HG03039 (cell line): ENCODE measurements around the gene MYO1B.

ENCODE experiments used
- ATAC-seq: cut with Tn5 transposase; IDR thresholded peaks from one replicate; pipeline ENCODE4 v1.9.1; 2021; ENCODE audit warnings: mild to moderate bottlenecking, moderate library complexity; ENCODE audit not compliant: unreplicated experiment

MYO1B gene

DNA sequence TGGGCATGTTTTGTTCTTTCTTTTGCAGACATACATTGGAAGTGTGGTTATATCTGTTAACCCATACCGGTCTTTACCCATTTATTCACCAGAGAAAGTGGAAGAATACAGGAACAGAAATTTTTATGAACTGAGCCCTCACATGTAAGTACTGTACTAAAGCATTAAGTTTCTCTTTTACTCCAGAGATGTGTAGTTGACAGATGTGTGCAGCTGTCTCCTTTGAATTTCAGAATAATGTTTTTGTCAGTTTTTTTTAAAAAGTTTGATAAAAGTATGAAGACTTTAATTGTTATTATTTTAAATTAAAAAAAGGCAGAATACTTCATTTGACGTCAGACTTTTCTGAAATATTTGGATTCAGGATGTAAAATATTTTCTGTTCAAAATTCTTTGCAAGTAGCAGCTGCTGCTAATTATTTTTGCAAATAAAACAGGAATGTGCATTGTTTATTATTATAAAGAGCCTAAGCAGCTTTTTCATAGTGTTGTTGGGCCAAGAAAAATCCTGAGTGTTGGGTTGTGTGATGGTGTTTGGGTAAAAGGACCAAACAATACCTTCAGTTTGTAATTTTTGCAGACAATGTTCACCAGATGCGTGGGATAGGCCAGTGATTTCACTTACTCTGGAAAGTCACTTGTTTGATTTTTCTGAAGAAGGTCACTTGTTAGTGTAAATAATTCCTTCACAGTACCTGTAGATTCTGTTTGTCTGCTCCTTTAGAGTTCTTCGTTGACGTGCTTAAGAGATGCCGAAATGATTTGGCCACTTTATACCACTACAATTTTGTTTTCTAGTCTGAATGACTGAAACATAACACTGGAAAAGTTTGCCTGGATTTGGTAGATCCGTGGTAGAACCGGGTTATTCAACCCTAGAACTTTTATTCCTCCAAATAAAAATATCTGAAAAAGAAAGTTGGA is 51.1 kb downstream of the MYO1B start:
- ATAC-seq = no peak

DNA sequence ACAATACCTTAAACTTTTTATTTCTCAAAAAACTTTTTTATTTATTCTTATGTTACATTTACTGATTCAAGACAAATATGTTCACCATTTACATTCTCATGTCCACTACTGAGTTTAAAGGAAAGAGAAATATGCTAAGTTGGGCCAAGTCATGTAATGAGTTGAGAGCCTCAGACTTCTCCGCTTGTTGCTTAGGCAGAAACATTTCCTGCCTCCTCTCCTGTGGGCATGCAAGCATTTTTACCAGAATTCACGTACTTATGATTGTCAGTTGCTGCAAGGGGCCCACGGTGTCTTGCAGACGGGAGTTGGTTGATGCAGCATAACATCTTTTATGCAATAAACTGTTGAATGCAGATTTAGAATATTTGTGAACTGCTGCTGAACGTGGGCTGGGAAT is 51.8 kb downstream of the MYO1B start:
- no peak for ATAC-seq

GRCh38 chr2:191298306-191298705 is 53.1 kb downstream of the MYO1B start:
- ATAC-seq = no peak

DNA sequence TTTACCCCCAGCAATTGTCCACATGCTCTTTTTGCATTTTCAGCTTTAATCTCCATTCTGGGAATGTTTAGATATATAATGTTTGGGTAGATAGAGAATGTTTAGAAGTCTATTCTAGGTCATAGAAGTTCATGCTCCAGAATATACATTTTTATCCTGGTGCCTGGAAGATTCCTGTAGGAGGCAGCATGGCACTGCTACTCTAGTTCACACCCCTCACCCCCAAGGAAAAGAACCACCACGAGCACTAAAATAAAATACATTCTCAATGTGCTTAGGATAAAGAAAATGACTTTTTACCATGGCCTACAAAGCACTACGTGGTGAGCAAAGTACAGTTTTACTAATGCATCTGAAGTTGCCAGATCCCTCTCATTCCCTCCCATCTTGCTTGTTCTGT is 53.8 kb downstream of the MYO1B start:
- no peak for ATAC-seq

- ATAC-seq = no peak
These were observed 54.7 kb downstream of the MYO1B start for GRCh38 chr2:191299866-191300265.

DNA sequence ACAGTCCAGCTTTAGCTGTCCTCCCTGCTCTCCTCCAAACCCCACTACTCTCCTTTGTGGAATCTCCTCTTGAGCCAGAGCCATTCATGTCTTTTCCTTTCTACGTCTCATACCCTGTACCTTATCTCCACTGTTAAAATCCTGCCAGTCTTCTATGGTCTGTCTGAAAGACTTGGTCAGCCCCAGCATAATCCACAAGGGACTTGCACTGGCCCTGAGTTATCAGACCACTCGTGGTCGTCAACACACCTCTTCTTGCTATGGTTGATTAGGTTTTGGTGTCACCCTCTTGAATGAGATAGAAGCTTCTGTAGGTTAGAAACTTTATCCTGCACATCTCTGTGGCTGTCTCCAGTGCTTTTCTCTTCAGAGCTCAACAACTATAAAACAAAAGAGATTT is 56.8 kb downstream of the MYO1B start:
- ATAC-seq = no peak

- ATAC-seq = peak; percentile 73
These were observed 57.4 kb downstream of the MYO1B start for GRCh38 chr2:191302459-191303139.

DNA sequence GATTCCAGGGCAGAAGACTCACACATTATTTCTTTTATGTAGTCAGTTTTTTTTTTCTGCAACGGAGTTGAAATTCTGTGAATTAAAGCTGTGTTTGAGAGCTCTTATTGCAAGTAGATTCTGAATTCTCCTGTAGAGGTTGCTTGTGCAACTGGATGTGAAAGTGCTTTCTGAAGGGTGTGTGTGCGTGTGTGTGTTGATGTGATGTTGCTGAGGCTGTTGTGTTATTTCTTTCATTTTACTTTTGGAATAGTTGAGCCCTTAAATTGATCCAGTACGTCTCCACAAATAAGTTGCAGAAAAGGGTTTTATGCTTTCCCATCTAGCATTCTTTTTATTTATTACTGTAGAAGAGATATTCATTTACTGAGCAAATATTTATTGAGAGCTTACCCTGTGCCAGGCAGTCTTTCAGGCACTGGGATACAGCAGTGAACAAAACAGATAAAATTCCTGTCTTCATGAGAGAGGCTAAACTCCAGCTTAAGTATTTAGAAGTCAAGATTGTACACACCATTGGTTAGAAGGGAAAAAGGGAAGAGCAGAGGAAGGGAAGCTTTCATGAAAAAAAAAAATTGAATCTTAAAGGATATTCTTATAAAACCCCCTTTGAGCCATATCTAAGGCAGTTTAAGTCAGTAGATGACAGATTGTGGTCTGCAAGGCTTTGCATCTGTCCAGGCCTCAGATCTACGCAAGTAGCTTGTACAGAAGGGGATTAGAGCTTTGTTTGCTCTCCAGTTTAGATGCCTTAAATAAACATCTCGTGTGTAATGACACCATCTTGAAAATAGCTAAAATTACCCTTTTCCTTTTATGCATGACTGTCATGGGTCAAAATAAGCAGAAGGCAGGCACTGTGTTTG is 58.2 kb downstream of the MYO1B start:
- no peak for ATAC-seq

- ATAC-seq = no peak
These were observed 60.0 kb downstream of the MYO1B start for GRCh38 chr2:191304939-191305875.

DNA sequence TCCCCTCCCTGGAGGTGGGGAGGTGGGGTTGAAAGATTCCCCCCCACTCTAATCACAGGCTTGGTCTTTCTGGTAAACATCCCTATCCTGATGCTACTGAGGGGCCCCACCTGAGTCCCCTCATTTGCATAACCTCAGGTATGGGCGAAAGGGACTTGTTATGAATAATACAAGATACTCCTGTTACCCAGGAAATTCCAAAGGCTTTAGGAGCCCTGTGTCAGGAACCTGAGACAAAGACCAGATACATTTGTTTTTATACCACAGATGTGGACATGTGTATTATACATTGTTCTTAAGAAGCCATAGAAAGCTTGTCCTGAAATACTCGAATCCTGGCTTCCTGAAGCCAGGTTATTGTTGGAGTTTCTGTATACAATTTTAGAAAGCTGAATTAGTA is 62.8 kb downstream of the MYO1B start:
- ATAC-seq = no peak

- ATAC-seq = no peak
These were observed 66.0 kb downstream of the MYO1B start for GRCh38 chr2:191311156-191311555.

GRCh38 chr2:191311627-191312026 is 66.4 kb downstream of the MYO1B start:
- ATAC-seq = no peak

GRCh38 chr2:191312163-191312562 is 67.0 kb downstream of the MYO1B start:
- no peak for ATAC-seq

- ATAC-seq = no peak
These were observed 67.5 kb downstream of the MYO1B start for GRCh38 chr2:191312662-191313061.

DNA sequence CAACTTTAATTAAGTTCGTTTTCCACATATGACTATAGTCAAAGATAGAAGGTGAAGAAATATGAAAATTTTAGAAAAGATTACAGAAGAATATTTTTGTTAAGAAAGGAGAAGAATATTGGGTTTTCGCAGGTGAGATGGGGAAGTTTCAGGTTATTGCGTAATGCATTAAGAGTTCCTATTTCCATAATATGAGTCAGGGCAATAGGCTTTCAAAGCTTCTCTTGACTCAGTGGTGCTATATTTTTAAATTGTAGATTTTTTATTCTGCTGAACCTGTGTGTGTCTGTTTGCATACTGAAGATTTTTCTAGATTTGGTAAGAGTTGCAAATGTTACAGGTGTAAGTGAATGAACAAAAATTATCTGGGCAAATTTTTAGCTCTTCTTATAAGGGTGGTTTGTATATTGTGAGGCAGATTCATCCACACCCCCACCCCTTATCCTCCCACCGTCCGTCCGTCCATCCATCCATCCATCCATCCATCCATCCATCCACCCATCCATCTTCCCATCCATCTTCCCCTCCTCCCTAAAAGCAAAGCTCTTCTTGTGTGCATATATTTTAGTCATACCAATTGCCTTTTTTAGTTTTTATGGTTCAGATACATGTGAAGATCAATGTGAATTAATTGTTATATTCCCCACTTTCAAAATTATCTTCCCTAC is 69.6 kb downstream of the MYO1B start:
- ATAC-seq = no peak

- ATAC-seq = no peak
These were observed 70.2 kb downstream of the MYO1B start for GRCh38 chr2:191315365-191315752.

GRCh38 chr2:191316246-191316994 is 71.2 kb downstream of the MYO1B start:
- ATAC-seq = no peak

- ATAC-seq = no peak
These were observed 73.0 kb downstream of the MYO1B start for GRCh38 chr2:191318037-191318728.
